H4 (cell line): ENCODE data around the gene CPEB3. TPM values are rescaled to one million over a fixed set of nuclear protein-coding genes. Genes with fewer than 3 reads are reported as not detected.

Experiments
- DNase-seq: peaks from one replicate; pipeline ENCODE4 v3.0.0-alpha.2; 2015; ENCODE audit warnings: low spot score
- total RNA-seq: library from RNA; depleted of rRNA; stranded (reverse); fragments of >200 nt; shearing (Covaris generic); gene quantifications from 2 replicates; pipeline ENCODE4 v1.2.3, GENCODE V29; 2014

CPEB3 gene
- total RNA-seq, 1 experiment from 2014 or later, result 0.56 TPM

- DNase-seq, result no peak
These were observed 77.8 kb downstream of the CPEB3 start for GRCh38 chr10:92213049-92213448.

- peak; percentile 12 for DNase-seq
These were observed 82.1 kb downstream of the CPEB3 start for GRCh38 chr10:92208736-92209135.

- no peak for DNase-seq
These were observed 82.6 kb downstream of the CPEB3 start for GRCh38 chr10:92208157-92208720.

- DNase-seq, result no peak
These were observed 83.8 kb downstream of the CPEB3 start for GRCh38 chr10:92207061-92207460.

- no peak for DNase-seq
These were observed 86.8 kb downstream of the CPEB3 start for GRCh38 chr10:92203919-92204623.

GRCh38 chr10:92202536-92202935 lies 88.3 kb downstream of the CPEB3 start:
- no peak for DNase-seq

- no peak for DNase-seq
These were observed 90.3 kb downstream of the CPEB3 start for GRCh38 chr10:92200564-92200963.

GRCh38 chr10:92187101-92187500 lies 103.8 kb downstream of the CPEB3 start:
- no peak for DNase-seq

GRCh38 chr10:92184977-92185376 lies 105.9 kb downstream of the CPEB3 start:
- no peak for DNase-seq

- DNase-seq, result no peak
These were observed 107.7 kb downstream of the CPEB3 start for GRCh38 chr10:92183199-92183598.

GRCh38 chr10:92181575-92181974 lies 109.3 kb downstream of the CPEB3 start:
- no peak for DNase-seq

GRCh38 chr10:92180399-92180798 lies 110.5 kb downstream of the CPEB3 start:
- no peak for DNase-seq

GRCh38 chr10:92177546-92177945 lies 113.3 kb downstream of the CPEB3 start:
- DNase-seq, result no peak

GRCh38 chr10:92175164-92175563 lies 115.7 kb downstream of the CPEB3 start:
- DNase-seq, result no peak

GRCh38 chr10:92173996-92174395 lies 116.9 kb downstream of the CPEB3 start:
- DNase-seq, result no peak

- no peak for DNase-seq
These were observed 126.7 kb downstream of the CPEB3 start for GRCh38 chr10:92164036-92164696.

GRCh38 chr10:92162541-92162940 lies 128.3 kb downstream of the CPEB3 start:
- no peak for DNase-seq

GRCh38 chr10:92156874-92157773 lies 133.8 kb downstream of the CPEB3 start:
- no peak for DNase-seq

- no peak for DNase-seq
These were observed 140.1 kb downstream of the CPEB3 start for GRCh38 chr10:92150823-92151222.

- DNase-seq, result no peak
These were observed 141.6 kb downstream of the CPEB3 start for GRCh38 chr10:92149261-92149660.

GRCh38 chr10:92146781-92147180 lies 144.1 kb downstream of the CPEB3 start:
- DNase-seq, result no peak

- DNase-seq, result no peak
These were observed 144.8 kb downstream of the CPEB3 start for GRCh38 chr10:92146107-92146506.
